Stimulated activated CD8-positive, alpha-beta memory T cell treated with anti-CD3 and anti-CD28 coated beads, Interleukin-4, amount 100 ng/mL, for 24 hours (primary cell): ENCODE results near the gene TUBG1.
"Not testable (repeated sequence)": the region's sequence is repeated elsewhere in the genome, so short reads cannot be mapped to it uniquely, and the experiment has no call there.

Source experiments
- DNase-seq: peaks from one replicate; pipeline ENCODE4 v3.0.0-alpha.2; 2020; ENCODE audit warnings: low read depth

TUBG1 gene

DNA sequence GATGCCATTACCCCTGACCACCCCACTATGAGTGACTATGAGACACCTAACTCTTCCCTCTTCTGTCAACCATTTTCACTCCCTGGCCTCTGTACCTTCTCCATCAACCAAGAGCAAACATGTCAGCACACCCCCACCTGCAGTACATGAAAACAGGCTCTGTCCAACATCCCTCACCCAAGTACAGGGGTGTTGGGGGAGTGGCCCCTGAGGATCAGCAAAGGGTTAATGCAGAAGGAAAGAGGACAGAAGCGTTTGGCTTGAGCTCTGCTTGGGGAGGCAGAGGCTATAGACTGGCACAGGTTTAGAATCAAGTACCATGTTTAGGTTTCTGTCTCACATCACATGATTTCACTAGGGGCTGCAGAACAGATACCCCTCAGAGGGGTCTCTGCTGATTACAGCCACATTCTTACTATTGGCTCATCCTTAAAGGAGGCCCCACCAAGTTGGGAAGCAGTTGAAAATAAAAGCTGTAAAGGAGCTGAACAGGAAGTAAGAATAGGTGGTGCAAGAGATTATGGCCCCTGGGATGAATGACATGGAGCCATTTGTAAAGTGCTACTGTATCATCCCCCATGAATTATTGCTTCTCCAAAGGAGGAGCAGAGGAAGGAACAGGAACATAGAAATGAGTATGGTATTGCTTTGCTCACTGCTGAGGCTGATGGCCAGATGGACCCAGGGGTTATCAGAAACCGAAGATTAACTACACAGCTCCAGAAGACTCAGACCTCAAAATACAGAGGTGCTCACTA, 29.5 kb upstream of the TUBG1 start:
- no peak for DNase-seq

DNA sequence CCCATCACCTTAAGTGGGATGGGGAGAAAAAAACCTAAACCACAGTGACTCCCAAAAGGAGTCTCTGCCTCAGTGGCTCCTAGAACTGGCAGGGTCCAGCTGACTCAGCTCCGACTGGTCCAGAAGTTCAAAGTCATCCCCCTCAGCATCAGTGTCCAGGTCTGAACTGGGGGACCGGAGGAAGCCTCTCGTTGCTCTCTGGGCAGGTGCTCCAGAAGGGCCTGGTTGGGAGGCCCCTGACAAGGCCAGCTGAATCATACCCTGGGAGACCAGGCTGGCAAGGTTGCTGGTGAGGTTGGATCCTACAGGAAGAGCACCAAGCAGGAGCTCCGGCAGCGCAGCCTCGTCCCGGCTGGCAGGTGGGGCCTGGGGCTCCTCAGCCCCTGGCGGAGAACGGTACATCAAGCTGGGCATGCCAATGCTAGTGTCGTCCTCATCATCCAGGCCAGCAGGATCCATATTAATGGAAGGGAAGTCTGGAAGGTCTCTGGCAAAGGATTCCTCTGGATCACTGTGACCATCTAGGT, 27.7 kb upstream of the TUBG1 start:
- DNase-seq, result no peak

GRCh38 chr17:42584880-42585279, 24.6 kb upstream of the TUBG1 start:
- no peak for DNase-seq

GRCh38 chr17:42585353-42585752, 24.1 kb upstream of the TUBG1 start:
- no peak for DNase-seq

- no peak for DNase-seq
These were observed 22.8 kb upstream of the TUBG1 start for GRCh38 chr17:42586514-42587230.

DNA sequence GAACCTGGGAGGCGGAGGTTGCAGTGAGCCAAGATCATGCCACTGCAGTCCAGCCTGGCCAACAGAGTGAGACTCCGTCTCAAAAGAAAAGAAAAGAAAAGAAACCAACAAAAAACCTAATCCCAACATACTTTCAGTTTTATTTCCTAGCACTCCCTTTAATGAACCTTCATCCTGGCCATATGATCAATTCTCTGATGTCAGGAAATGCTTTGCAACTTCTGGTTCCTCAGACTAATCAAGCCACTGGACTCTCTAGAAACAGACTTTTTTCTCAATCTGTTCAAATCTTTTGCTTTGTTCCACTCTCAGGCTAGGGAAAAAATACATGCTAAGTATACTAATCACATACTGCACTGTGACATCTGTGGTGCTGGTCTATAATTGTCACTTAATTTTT, 18.6 kb upstream of the TUBG1 start:
- no peak for DNase-seq

GRCh38 chr17:42591411-42591810, 18.1 kb upstream of the TUBG1 start:
- DNase-seq, result no peak

DNA sequence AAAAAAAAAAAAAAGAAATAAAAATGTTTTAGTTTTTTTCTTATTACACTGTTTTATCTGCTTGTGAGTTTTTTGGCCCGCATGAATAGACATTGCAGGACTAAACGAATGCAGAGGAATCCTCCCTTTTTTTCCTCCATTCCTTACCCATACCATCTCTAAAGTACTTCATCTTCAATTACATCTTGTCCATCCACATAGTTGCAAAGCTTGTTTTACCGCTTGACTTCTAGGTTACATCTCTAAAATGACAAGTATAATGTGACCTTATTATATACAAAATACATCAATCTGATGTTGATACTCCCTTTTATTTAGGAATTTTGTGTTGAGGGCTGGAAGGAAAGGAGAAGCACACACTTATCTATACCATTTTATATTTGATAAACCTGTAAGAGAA, 13.1 kb upstream of the TUBG1 start:
- DNase-seq, result no peak

DNA sequence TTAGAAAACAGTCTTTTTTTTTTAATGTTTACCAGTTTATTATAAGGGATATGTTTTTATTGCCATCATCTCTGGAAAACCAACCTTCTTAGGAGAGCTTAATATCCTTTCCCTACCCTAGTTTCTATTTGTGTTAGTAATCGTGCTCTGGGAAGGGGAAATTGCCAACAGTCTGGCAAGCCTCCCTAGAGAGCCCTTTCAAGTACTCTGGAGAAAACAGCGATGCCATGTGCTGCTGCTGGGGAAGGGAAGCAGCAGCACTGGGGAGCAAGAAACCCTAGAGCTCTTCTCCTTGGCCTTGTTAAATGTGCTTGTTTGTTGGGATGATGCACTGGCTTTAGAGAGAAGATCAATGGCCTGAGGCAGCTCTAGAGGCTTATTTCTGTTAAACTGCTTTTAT, 10.6 kb upstream of the TUBG1 start:
- no peak for DNase-seq

DNA sequence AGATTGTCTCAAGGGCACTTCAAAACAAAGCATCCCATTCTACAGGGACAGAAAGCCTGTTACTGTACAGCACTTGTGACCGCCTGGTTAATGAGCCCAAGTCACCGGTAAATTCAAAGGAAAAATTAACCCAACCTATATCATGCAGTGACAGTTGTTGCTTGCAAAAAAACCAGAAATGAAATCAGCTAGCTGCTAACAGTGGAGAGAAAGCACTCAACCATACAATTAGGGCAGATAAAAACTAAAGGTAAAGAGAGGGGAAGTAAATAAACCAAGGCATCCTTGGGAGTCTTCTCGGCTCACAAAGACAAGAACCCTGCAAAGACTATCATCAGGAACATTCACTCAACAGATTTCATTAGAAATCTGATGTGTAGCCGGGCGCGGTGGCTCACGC, 6.2 kb upstream of the TUBG1 start:
- DNase-seq, result no peak

- no peak for DNase-seq
These were observed 1.7 kb upstream of the TUBG1 start for GRCh38 chr17:42607769-42608168.

- peak; percentile 4 for DNase-seq
These were observed 940 bp upstream of the TUBG1 start for GRCh38 chr17:42608305-42609181.

- peak; percentile 3 for DNase-seq
These were observed 625 bp downstream of the TUBG1 start for GRCh38 chr17:42609814-42610801.

- DNase-seq, result no peak
These were observed 2.5 kb downstream of the TUBG1 start for GRCh38 chr17:42612013-42612412.

DNA sequence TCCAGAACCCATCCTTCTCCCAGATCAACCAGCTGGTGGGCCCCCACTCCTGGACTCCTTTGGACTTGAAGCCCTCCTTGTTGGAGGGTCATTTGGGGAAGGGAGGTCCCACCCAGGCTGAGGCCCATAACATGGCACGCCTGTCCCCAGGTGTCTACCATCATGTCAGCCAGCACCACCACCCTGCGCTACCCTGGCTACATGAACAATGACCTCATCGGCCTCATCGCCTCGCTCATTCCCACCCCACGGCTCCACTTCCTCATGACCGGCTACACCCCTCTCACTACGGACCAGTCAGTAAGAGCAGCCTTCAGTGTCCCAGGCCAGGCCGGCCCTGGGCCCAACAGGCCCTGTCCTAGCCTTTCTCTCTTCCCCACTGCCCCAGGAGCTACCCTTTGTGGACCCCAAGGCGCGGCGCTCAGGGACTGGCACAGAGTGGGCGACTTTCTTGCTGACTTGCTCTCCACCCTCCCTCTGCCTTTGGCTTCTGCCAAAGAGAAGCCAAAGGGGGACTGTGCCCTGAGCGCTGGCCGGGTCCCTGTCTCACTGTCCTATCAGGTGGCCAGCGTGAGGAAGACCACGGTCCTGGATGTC, 4.3 kb downstream of the TUBG1 start:
- no peak for DNase-seq

DNA sequence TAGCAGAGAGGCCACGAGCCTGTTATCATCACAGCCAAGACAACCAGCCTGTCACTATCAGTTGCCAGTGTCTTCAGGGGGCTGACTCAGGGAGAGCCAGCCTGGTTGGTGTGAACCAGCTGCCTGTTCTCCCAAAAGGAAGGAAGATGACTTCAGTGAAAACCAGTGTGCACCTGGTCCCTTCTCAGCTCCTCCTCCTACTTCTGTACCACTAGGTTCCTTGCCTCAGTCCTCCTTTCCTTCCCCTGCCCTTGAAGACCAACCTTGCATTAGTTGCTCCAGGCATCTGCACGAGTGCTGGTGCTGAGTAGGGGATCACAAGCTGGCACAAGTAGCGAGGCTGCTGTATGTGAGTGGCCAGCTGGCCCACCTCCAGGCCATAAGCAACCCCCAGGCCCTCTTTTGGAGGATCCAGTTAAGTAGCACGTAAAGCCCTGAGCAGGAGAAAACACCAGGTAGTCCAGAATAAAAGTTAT, 8.5 kb downstream of the TUBG1 start:
- DNase-seq, result no peak

GRCh38 chr17:42618442-42619150, 9.1 kb downstream of the TUBG1 start:
- DNase-seq, result no peak

DNA sequence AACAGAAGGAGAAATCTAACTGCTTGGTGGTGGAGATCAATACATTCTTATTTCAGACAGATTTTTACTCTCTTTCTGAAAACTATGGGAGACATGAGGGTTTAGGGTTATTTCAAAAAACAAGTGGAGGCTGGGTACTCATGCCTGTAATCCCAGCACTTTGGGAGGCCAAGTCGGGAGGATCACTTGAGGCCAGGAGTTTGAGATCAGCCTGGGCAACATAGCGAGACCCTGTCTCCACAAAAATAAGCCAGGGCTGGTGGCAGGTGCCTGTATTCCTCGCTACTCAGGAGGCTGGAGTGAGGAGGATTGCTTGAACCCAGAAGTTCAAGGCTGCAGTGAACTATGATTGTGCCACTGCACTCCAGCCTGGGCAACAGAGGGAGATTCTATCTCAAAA, 12.5 kb downstream of the TUBG1 start:
- DNase-seq, result not testable (repeated sequence)

DNA sequence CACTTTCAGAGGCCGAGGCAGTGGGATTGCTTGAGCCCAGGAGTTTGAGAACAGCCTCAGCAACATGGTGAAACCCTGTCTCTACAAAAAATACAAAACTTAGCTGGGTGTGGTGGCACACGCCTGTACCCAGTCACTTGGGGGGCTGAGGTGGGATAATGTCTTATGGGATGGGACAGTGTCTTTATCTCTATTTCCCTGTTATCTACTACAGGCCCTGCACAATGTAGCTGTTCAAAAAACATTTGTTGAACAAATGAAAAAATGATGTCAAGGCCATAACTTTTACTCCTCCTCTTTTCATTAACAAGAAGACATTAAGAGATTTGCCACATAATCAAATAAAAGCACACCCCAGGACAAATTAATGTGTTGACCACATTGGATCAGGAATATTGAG, 13.8 kb downstream of the TUBG1 start:
- DNase-seq, result no peak
